Aorta (tissue), 5 donors: ENCODE results near the gene WASHC3. TPM values are rescaled to one million over a fixed set of nuclear protein-coding genes. Genes with fewer than 3 reads are reported as not detected.
"Not testable (repeated sequence)": the region's sequence is repeated elsewhere in the genome, so short reads cannot be mapped to it uniquely, and the experiment has no call there.

Experiments
- ATAC-seq: fragments of 200-7000 bp; cut with Tn5 transposase; one replicate; pipeline ENCODE4 v1.9.1; 2022; ENCODE audit warnings: moderate library complexity; ENCODE audit not compliant: low FRiP score
- DNase-seq, 2 donors: peaks; one replicate each; pipeline ENCODE4 v3.0.0-alpha.2; 2020
- H3K27ac ChIP-seq, 2 donors: one replicate each; pipeline ENCODE4 v1.5.1; 2013; ENCODE audit warnings: low read length in 2 of 2, mild to moderate bottlenecking in 2 of 2, moderate library complexity in 2 of 2, control low read depth in 1 of 2, inconsistent platforms in 1 of 2, low read depth in 1 of 2
- H3K27me3 ChIP-seq, 2 donors: one replicate each; pipeline ENCODE4 v1.6.1; 2013; ENCODE audit warnings: control low read depth in 1 of 2, low read length in 1 of 2, mild to moderate bottlenecking in 1 of 2, moderate library complexity in 1 of 2; ENCODE audit not compliant: insufficient read depth in 2 of 2, control insufficient read depth in 1 of 2
- H3K36me3 ChIP-seq, 2 donors: one replicate each; pipeline ENCODE4 v1.6.1; 2013; ENCODE audit warnings: control low read depth in 1 of 2, low read length in 1 of 2, mild to moderate bottlenecking in 1 of 2; ENCODE audit not compliant: insufficient read depth in 2 of 2, control insufficient read depth in 1 of 2
- H3K4me1 ChIP-seq, 2 donors: one replicate each; pipeline ENCODE4 v1.6.1; 2013; ENCODE audit warnings: low read length in 2 of 2, control low read depth in 1 of 2, mild to moderate bottlenecking in 1 of 2, moderate library complexity in 1 of 2; ENCODE audit not compliant: insufficient read depth in 2 of 2, control insufficient read depth in 1 of 2
- H3K4me3 ChIP-seq, 2 donors: one replicate each; pipeline ENCODE4 v1.5.1; 2013; ENCODE audit warnings: low read length in 2 of 2, control low read depth in 1 of 2, mild to moderate bottlenecking in 1 of 2
- H3K9me3 ChIP-seq: one replicate; pipeline ENCODE4 v1.6.1; 2013; ENCODE audit warnings: mild to moderate bottlenecking, low read length; ENCODE audit not compliant: control insufficient read depth
- WGBS, 2 donors: extraction: QIAGEN DNeasy Blood & Tissue Kit; methylation state at CpG; one replicate each; pipeline ENCODE4 v1.1.7; 2013; 5-methylcytosine and 5-hydroxymethylcytosine counted together
- intact Hi-C, 2 donors: fragments of 100-400 bp; cut with DNase I; formaldehyde crosslinking; loops; one replicate each; pipeline versions ENCODE4 v1.14.2 to v1.15.0; 2022
- polyA plus RNA-seq, 2 donors: library from polyadenylated mRNA; stranded (reverse); fragments of 200-250 nt; gene quantifications; one replicate each; pipeline ENCODE4 v1.2.3, GENCODE V29; 2013
- total RNA-seq, 2 donors: library from RNA; stranded (reverse); fragmentation: NEBNext Ultra II Directional; extraction: Animal tissue kit (Norgen Biotek cat#: 25700); gene quantifications; one replicate each; pipeline ENCODE4 v1.2.1, GENCODE V29; 2021
- donor health status: healthy with polysubstance abuse.
- donor health status: Bipolar disorder and iron deficiency.
- donor health status: DM: no; HTN: no; CAD: no.
- donor health status: DM: no; HTN: no; CAD: no.
- donor health status: DM: yes; HTN: yes; CAD: no.

The WASHC3 gene
- total and polyA plus RNA-seq, 4 donors: 36.9 to 70.7 (median 59.7) TPM

DNA sequence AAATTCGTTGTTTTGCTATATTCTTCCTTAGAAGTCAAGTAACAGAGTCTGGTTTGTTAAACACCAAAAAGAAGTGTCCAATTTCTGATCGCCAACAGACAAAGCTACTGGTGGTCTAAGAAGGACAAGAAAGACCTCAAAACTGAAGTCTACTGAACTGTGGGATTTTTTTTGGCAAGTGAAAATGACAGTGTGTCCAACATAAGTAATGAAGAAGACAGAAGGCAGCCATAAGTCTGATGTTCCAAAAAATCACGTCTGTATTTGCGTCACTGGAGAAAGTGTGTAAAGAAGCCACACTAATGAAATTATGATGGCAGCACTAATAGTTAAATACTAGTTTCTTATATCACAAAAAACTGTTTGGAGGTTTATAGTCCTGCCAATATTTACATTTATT lies 32.6 kb downstream of the WASHC3 start:
- no peaks in the 10 kb centered on the region for H3K27me3 ChIP-seq
- H3K4me3 ChIP-seq: no peak overlapping the region
- H3K36me3 ChIP-seq: peaks cover 0 to 2% of the 10 kb centered on the region in 2 donors
- DNase-seq: no peak
- 7 to 9% methylated on average over 4 of the region's 4 CpGs for WGBS, 2 donors
- H3K4me1 ChIP-seq: peaks cover 0 to 1% of the 10 kb centered on the region in 2 donors
- ATAC-seq: no peak
- intact Hi-C loops: no loop called here
- H3K27ac ChIP-seq: no peak overlapping the region
- no peaks in the 10 kb centered on the region for H3K9me3 ChIP-seq

DNA sequence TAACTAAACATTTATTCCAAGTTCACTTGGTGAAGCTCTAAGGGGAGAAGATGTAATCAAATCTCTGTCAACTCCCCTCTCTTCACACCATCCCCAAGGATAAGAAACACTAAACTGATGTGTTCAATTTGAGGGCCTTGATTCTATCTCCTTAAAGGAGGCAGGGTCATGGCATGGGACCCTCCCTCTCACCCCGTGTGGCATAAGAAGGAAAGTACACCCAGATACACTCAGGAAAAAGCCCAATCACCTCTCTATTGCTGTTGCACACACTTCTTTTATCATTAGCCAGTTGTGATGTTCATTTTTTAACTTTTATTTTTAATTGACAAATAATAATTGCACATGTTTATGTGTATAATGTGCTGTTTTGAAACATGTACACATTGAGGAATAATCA lies 35.1 kb downstream of the WASHC3 start:
- intact Hi-C loops: no loop called here
- Histone ChIP-seq H3K27me3 (no peaks in the 10 kb centered on the region), H3K4me1 (peaks cover 0 to 1% of the 10 kb centered on the region in 2 donors), H3K4me3 (no peak overlapping the region), H3K9me3 (no peaks in the 10 kb centered on the region), H3K27ac (no peak overlapping the region), H3K36me3 (peaks cover 0 to 5% of the 10 kb centered on the region in 2 donors)
- DNase-seq (no peak), ATAC-seq (no peak)
- WGBS, 2 donors: 58 to 62% methylated on average over 1 of the region's 1 CpG

DNA sequence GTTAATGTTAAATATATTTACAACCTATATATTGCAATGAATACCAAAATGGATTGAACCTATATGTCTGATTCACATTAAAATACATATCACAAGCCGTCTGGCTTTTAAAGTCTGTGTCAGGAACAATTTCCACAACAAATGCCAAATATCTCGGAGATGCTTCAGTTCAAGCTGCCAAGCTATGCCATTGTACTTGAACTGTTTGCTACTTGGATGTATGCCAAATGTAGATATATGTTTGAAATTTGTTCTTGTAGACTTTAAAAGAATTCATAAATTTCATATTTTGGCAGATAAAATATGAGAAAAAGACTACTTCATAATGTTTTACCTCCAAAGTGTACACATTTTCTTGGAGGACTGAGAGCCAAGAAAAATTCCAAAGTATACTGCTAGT lies 37.0 kb downstream of the WASHC3 start:
- peaks cover 0 to 1% of the 10 kb centered on the region in 2 donors for H3K4me1 ChIP-seq
- no peak for ATAC-seq
- peaks cover 0 to 5% of the 10 kb centered on the region in 2 donors for H3K36me3 ChIP-seq
- no peak overlapping the region for H3K27ac ChIP-seq
- DNase-seq: no peak
- no peak overlapping the region for H3K4me3 ChIP-seq
- H3K27me3 ChIP-seq: no peaks in the 10 kb centered on the region
- H3K9me3 ChIP-seq: no peaks in the 10 kb centered on the region
- intact Hi-C loops: loop anchor here in 1 of 2 donors (5.0 kb wide), 1 partner anchor 38 kb away; the partner anchor contains the start of gene WASHC3
- WGBS, 2 donors: 27 to 31% methylated on average over 2 of the region's 2 CpGs

DNA sequence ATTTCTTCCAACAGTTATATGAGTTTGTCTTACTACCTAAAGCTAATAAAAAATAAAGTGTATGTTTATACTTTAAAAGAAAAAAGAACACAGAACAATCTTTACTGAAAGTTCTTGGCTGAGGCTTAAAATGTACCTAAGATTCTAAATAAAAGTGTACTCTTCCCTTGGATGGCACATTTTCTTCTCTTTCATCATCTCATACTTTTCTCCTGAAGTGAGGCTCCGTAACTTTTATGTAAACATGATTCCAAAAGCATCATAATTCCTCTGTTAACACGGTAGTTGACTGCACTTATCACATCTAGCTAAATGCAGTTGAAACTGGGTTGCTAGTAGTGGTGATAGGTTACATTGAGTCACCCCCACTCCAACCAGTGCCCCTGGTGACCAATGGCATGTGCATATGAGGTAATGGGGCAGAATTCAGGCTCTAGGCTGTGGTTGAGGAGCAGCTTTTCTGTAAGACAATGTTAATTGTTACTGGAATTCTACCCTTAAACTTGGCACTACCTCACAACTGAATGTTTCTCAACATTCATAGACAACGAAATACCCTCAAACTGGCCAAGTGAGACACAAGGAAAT lies 38.4 kb downstream of the WASHC3 start:
- intact Hi-C loops: loop anchor here in 1 of 2 donors (5.0 kb wide), 1 partner anchor 39 kb away; the partner anchor contains the start of gene WASHC3
- peaks cover 0 to under 1% of the 10 kb centered on the region in 2 donors for H3K4me1 ChIP-seq
- H3K36me3 ChIP-seq: peaks cover 0 to 5% of the 10 kb centered on the region in 2 donors
- H3K9me3 ChIP-seq: no peaks in the 10 kb centered on the region
- H3K27me3 ChIP-seq: no peaks in the 10 kb centered on the region
- H3K4me3 ChIP-seq: no peak overlapping the region
- 77 to 80% methylated on average over 3 of the region's 3 CpGs for WGBS, 2 donors
- no peak for DNase-seq
- no peak overlapping the region for H3K27ac ChIP-seq
- ATAC-seq: no peak

DNA sequence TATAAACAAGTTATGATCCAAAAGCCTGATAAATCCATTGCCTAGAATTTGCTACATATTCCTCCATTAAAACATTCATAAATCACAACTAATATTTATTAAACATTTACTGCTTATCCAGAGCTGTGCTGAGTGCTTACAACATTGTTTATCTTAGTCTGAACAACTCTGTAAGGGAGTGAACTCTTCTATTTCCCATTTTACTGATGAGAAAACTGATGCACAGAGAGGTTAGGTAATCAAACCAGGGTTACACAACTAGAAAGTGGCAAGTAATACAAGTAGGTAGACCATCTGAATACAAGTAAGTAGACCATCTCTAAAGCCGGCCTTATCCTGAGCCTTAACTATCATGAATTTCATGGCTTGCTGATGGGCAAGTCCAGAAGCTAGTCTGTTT lies 39.5 kb downstream of the WASHC3 start:
- Histone ChIP-seq H3K27ac (no peak overlapping the region), H3K4me3 (no peak overlapping the region), H3K36me3 (peaks cover 0 to 5% of the 10 kb centered on the region in 2 donors), H3K27me3 (no peaks in the 10 kb centered on the region), H3K4me1 (no peaks in the 10 kb centered on the region), H3K9me3 (no peaks in the 10 kb centered on the region)
- intact Hi-C loops: loop anchor here in 1 of 2 donors (5.0 kb wide), 1 partner anchor 40 kb away; the partner anchor contains the start of gene WASHC3
- 96 to 97% methylated on average over 1 of the region's 1 CpG for WGBS, 2 donors
- DNase-seq (no peak), ATAC-seq (no peak)

DNA sequence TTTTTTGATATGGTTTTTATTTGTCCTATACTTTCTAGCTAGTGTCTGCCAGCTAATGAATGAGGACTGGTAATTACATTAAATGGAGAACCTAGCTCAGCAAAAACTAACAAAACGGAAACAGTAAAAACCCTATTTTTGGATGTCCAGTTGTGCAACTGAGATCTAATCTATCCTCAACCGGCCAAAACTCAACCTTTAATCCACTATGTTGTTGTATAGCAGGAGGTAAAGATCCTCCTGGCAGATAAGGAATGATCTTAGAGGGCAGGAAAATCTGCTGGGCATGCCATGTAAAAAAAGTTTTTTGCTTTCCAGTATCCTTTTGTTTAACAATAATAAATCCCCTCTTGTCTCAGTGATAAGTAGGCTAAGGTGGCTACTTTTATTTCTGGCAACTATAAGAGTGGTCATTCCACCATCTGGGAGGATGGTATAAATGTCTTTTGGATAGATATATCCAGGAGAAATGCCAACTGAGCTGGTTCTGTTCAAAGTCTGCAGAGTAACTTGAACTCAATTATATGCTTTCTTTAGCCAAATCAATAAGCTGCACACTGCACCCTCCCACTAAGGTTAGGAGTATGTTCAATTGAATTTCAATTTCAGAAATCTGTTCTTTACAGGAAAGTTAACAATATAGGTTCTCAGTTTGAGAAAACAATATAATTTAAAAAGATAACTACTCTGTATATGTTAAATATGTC lies 40.1 kb downstream of the WASHC3 start:
- H3K27me3 ChIP-seq: no peaks in the 10 kb centered on the region
- H3K4me1 ChIP-seq: no peaks in the 10 kb centered on the region
- ATAC-seq (no peak), DNase-seq (no peak)
- H3K4me3 ChIP-seq: no peak overlapping the region
- intact Hi-C loops: loop anchor here in 1 of 2 donors (5.0 kb wide), 1 partner anchor 41 kb away; the partner anchor contains the start of gene WASHC3
- H3K27ac ChIP-seq: no peak overlapping the region
- WGBS, 2 donors: 73 to 75% methylated on average over 2 of the region's 2 CpGs
- H3K36me3 ChIP-seq: peaks cover 0 to 5% of the 10 kb centered on the region in 2 donors
- no peaks in the 10 kb centered on the region for H3K9me3 ChIP-seq

DNA sequence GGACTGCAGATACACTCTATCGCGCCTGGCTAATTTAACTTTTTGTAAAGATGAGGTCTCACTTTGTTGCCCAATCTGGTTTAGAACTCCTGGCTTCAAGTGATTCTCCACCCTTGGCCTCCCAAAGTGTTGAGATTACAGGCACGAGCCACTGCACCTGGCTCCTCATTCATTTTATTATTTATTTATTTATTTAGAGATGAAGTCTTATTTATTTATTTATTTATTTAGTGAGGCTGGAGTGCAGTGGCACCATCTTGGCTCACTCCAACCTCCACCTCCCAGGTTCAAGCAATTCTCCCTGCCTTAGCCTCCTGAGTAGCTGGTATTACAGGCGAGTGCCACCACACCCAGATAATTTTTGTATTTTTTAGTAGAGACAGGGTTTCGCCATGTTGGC lies 43.2 kb downstream of the WASHC3 start:
- H3K4me3 ChIP-seq, ATAC-seq, H3K4me1 ChIP-seq, DNase-seq, H3K27me3 ChIP-seq, H3K27ac ChIP-seq, intact Hi-C loops, H3K36me3 ChIP-seq, H3K9me3 ChIP-seq: not testable (repeated sequence)
- 98 to 99% methylated on average over 5 of the region's 5 CpGs for WGBS, 2 donors

DNA sequence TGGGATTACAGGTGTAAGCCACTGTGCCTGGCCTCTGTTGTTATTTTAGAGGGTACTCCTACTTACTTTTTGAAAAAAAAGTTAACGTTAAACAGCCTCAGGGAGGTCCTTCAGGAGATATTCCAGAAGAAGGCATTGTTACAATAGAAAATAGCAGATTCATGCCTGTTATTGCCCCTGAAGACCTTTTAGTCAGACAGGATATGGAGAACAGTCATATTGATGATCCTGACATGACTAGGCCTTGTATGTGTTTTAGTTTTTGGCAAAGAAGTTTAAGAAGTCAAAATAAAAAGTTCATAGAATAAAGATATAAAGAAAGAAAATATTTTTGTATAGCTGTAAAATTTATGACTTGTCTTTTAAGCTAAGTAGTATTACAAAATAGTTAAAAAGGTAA lies 45.3 kb downstream of the WASHC3 start:
- Histone ChIP-seq H3K27me3 (no peaks in the 10 kb centered on the region), H3K36me3 (no peaks in the 10 kb centered on the region), H3K4me1 (no peaks in the 10 kb centered on the region), H3K27ac (no peak overlapping the region), H3K4me3 (no peak overlapping the region), H3K9me3 (no peaks in the 10 kb centered on the region)
- ATAC-seq (no peak), DNase-seq (no peak)
- WGBS, 2 donors: 83 to 85% methylated on average over 1 of the region's 1 CpG
- intact Hi-C loops: no loop called here
